ENCODE measurements around the gene NDUFA13.

Gene NDUFA13

GRCh38 chr19:19482809-19483596 lies 33.0 kb upstream of the NDUFA13 start:
- Histone ChIP-seq H3K9ac (ENCODE audit: low read depth, low read length, poor library complexity, severe bottlenecking) (no peak overlapping the region), H3K9me2 (replicated peaks; ENCODE audit: low read depth, low read length) (no peaks in the 10 kb centered on the region), H3K79me2 (ENCODE audit: insufficient read depth, low read length) (peaks cover 93% of the 10 kb centered on the region), H3K36me3 (ENCODE audit: insufficient read depth, low read length) (peaks cover 56% of the 10 kb centered on the region; the same call in 1 of the 2 replicates), H3K4me1 (ENCODE audit: insufficient read depth, low read length, poor library complexity, severe bottlenecking) (peaks cover 12% of the 10 kb centered on the region), H3F3A (ENCODE audit: low read depth) (no peaks in the 10 kb centered on the region), H4K20me1 (ENCODE audit: insufficient read depth, low read length, poor library complexity, severe bottlenecking) (peaks cover 32% of the 10 kb centered on the region), H3K27me3 (ENCODE audit: insufficient read depth, low read length, poor library complexity, severe bottlenecking) (no peaks in the 10 kb centered on the region), H3K4me3 (ENCODE audit: low read length, poor library complexity, severe bottlenecking) (no peak overlapping the region), H2AFZ (ENCODE audit: low read length) (no peak overlapping the region), H3K4me2 (ENCODE audit: low read depth, low read length, poor library complexity, severe bottlenecking) (no peak overlapping the region), H3K9me3 (ENCODE audit: insufficient read depth, low read depth, low read length) (no peaks in the 10 kb centered on the region)
- TF ChIP-seq EZH2phosphoT487 (IDR thresholded peaks at IDR 0.05; ENCODE audit: borderline replicate concordance): no peak
- TF ChIP-seq CTCF (conservative IDR thresholded peaks at IDR 0.05; ENCODE audit: low read length): no peak

- Histone ChIP-seq H2AFZ (ENCODE audit: low read length) (no peak overlapping the region), H3F3A (ENCODE audit: low read depth) (peaks cover 8% of the 10 kb centered on the region; the same call in 1 of the 2 replicates), H3K79me2 (ENCODE audit: insufficient read depth, low read length) (peaks cover 86% of the 10 kb centered on the region), H3K4me2 (ENCODE audit: low read depth, low read length, poor library complexity, severe bottlenecking) (no peak overlapping the region), H3K9me2 (replicated peaks; ENCODE audit: low read depth, low read length) (no peaks in the 10 kb centered on the region), H4K20me1 (ENCODE audit: insufficient read depth, low read length, poor library complexity, severe bottlenecking) (peaks cover 27% of the 10 kb centered on the region), H3K9me3 (ENCODE audit: insufficient read depth, low read depth, low read length) (no peaks in the 10 kb centered on the region), H3K27me3 (ENCODE audit: insufficient read depth, low read length, poor library complexity, severe bottlenecking) (no peaks in the 10 kb centered on the region), H3K4me1 (ENCODE audit: insufficient read depth, low read length, poor library complexity, severe bottlenecking) (peaks cover 35% of the 10 kb centered on the region), H3K36me3 (ENCODE audit: insufficient read depth, low read length) (peaks cover 40% of the 10 kb centered on the region; the same call in 1 of the 2 replicates), H3K9ac (ENCODE audit: low read depth, low read length, poor library complexity, severe bottlenecking) (no peak overlapping the region), H3K4me3 (ENCODE audit: low read length, poor library complexity, severe bottlenecking) (no peak overlapping the region)
- no peak for TF ChIP-seq CTCF (conservative IDR thresholded peaks at IDR 0.05; ENCODE audit: low read length)
- TF ChIP-seq EZH2phosphoT487 (IDR thresholded peaks at IDR 0.05; ENCODE audit: borderline replicate concordance): no peak
Observed at GRCh38 chr19:19485161-19485997, 30.6 kb upstream of the NDUFA13 start.

GRCh38 chr19:19485998-19486290 lies 30.1 kb upstream of the NDUFA13 start:
- Histone ChIP-seq H2AFZ (ENCODE audit: low read length) (no peak overlapping the region), H3K79me2 (ENCODE audit: insufficient read depth, low read length) (peaks cover 85% of the 10 kb centered on the region), H3K9me3 (ENCODE audit: insufficient read depth, low read depth, low read length) (no peaks in the 10 kb centered on the region), H3K4me3 (ENCODE audit: low read length, poor library complexity, severe bottlenecking) (no peak overlapping the region), H3K9me2 (replicated peaks; ENCODE audit: low read depth, low read length) (no peaks in the 10 kb centered on the region), H3F3A (ENCODE audit: low read depth) (peaks cover 8% of the 10 kb centered on the region; the same call in 1 of the 2 replicates), H3K27me3 (ENCODE audit: insufficient read depth, low read length, poor library complexity, severe bottlenecking) (no peaks in the 10 kb centered on the region), H3K9ac (ENCODE audit: low read depth, low read length, poor library complexity, severe bottlenecking) (no peak overlapping the region), H4K20me1 (ENCODE audit: insufficient read depth, low read length, poor library complexity, severe bottlenecking) (peaks cover 23% of the 10 kb centered on the region), H3K4me2 (ENCODE audit: low read depth, low read length, poor library complexity, severe bottlenecking) (no peak overlapping the region), H3K4me1 (ENCODE audit: insufficient read depth, low read length, poor library complexity, severe bottlenecking) (peaks cover 35% of the 10 kb centered on the region), H3K36me3 (ENCODE audit: insufficient read depth, low read length) (peaks cover 38% of the 10 kb centered on the region; the same call in 1 of the 2 replicates)
- TF ChIP-seq EZH2phosphoT487 (IDR thresholded peaks at IDR 0.05; ENCODE audit: borderline replicate concordance) (no peak), CTCF (conservative IDR thresholded peaks at IDR 0.05; ENCODE audit: low read length) (no peak)
